ENCODE data around the gene NIPBL.
"Not testable (repeated sequence)": the region's sequence is repeated elsewhere in the genome, so short reads cannot be mapped to it uniquely, and the experiment has no call there.

NIPBL gene

GRCh38 chr5:36879274-36880033 is 2.9 kb downstream of the NIPBL start:
- DNase-seq: no peak

- DNase-seq: no peak
These were observed 4.2 kb downstream of the NIPBL start for GRCh38 chr5:36880761-36881160.

DNA sequence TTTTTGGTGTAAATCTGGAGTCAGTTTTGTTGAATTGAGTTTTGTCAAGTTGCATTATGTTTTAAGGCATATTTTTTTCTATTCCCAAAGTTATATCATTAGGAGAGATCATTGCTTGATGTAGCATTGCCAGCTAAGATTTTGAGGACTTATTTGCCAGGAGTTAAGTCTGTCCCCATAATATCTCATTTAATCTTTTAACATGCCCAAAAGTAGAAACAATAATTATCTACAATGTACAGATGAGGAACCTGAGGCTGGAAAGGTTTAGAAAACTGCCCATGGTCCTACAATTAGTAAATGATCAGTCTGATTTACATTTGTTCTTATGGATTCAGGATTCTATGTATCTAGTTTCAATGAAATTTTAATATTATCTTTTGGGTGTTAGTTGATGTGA is 4.7 kb downstream of the NIPBL start:
- DNase-seq: no peak

DNA sequence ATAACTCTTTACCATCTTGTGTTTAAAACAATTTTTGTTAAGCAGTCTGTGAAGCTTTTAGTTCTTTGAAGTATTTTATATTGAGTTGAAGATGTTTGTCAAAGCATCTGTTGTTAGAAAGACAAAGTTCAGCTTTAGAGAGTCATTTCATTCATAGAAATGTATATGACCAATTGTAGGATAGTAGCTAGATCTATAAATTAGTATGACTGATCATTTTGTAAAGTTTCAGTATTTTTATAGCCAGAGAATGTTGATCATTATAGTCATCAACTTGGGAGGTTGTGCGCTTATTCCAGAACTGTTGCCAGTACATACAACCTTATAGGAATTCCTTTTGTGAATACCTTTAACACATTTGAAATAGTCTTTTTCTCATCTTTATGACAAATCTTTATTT is 5.2 kb downstream of the NIPBL start:
- DNase-seq: no peak

DNA sequence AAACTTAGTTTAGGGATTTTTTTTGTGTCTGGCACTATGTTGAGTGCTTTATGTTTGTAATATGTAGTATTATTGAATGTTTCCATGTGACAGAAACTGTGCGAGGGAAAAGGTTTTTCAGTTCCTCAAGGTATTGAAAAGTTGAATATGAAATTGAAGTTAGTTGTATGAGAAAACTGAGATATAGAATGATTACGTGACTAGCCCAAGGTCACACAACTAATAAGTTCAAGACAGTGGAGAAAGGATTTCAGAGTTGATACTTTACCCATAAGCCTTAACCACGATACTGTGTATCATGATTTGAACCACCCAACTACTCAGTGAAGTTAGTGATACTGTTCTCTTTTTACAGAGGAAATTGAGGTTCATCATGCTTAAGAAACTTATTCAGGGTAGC is 5.7 kb downstream of the NIPBL start:
- no peak for DNase-seq

DNA sequence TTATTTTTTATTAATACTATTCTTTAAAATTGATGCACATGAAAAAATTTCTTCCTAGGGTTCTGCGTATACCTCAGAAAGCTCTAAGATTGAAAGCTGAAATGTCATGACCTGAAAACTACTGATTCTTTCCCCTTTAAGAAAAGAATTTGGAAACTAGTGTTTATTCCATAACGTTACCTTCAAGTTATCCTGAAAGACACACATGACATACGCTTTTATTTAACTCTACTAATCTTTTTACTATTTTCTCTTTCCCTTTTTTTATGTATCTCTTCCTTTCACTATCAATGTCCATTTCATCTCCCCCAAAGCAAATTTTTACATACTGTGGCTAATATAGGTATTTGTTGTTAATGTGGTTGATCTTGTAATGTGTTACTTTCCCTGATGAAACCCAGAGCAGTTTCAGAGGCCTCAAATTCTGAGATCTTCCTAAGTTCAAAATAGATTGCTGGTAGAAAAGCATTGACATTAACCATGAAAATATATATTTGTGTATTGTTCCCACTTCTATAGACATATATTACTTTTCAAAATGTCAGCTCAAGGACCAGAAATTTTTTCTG is 7.4 kb downstream of the NIPBL start:
- DNase-seq: no peak

- no peak for DNase-seq
These were observed 8.6 kb downstream of the NIPBL start for GRCh38 chr5:36885149-36885548.

GRCh38 chr5:36885566-36886485 is 9.3 kb downstream of the NIPBL start:
- DNase-seq: no peak

DNA sequence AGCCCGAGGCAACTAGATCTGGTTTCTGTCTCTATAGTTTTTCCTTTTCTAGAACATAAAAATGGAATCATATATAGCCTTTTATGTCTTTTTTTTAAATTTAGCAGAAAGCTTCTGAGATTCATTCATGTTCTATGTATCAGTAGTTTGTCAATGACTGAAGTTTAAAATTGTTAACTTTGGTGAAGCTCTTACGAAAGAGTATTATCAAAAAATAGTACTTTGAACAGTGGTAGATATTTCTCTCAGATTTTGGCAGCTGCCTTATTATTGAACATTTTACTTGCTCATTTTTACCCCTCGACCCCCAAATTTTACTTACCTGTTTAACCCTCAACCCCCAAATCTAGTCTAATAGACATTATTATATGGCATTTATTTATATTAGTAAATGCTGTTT is 10.2 kb downstream of the NIPBL start:
- DNase-seq: no peak

GRCh38 chr5:36887532-36887931 is 11.0 kb downstream of the NIPBL start:
- DNase-seq: no peak

DNA sequence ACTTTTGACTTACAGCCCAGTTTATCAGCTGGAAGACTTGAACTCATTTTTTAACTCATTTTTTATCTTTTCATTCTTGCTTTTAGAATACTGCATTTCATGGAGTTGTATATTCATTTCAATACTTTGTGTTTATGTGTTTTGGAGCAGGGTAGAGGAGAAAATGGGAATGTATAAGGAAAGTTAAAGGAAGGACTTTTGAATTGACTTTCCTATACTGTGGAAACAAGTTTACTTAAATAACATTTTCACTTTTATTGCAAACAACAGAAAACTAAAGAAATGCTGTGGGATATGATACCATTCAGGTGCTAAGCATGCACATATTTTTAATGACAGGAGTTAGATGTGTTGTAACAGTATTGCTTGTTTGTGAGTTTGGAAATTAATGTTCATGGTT is 11.7 kb downstream of the NIPBL start:
- DNase-seq: no peak

DNA sequence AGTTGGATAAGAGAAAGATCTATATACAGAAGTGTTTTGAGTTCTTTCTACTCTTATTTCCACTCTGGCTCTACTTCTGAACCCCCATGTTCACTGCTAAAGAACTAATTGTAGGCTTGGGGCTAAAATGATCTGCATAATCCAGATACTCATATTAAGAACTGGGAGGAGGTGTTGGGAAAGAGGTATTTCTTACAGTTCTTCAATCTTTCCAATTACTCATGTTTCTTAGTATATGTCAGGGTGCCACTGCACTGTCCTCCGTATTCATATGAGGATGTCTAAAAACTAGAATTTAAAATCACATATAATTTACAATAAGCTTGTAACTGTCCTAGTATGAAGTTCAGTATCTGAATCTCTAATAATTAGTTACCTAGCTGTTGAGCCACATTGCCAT is 12.7 kb downstream of the NIPBL start:
- DNase-seq: no peak

GRCh38 chr5:36891266-36891665 is 14.7 kb downstream of the NIPBL start:
- DNase-seq: no peak

DNA sequence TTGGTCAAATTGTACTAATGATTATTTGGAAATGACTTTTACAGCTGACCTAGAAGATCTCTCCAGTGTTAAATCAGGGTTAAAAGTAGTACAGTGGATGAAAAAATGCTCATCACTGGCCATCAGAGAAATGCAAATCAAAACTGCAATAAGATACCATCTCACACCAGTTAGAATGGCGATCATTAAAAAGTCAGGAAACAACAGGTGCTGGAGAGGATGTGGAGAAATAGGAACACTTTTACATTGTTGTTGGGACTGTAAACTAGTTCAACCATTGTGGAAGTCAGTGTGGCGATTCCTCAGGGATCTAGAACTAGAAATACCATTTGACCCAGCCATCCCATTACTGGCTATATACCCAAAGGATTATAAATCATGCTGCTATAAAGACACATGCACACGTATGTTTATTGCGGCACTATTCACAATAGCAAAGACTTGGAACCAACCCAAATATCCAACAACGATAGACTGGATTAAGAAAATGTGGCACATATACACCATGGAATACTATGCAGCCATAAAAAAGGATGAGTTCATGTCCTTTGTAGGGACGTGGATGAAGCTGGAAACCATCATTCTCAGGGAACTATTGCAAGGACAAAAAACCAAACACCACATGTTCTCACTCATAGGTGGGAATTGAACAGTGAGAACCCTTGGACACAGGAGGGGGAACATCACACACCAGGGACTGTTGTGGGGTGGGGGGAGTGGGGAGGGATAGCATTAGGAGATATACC is 15.7 kb downstream of the NIPBL start:
- DNase-seq: not testable (repeated sequence)

GRCh38 chr5:36894954-36895353 is 18.4 kb downstream of the NIPBL start:
- no peak for DNase-seq

- no peak for DNase-seq
These were observed 19.9 kb downstream of the NIPBL start for GRCh38 chr5:36896476-36896875.

DNA sequence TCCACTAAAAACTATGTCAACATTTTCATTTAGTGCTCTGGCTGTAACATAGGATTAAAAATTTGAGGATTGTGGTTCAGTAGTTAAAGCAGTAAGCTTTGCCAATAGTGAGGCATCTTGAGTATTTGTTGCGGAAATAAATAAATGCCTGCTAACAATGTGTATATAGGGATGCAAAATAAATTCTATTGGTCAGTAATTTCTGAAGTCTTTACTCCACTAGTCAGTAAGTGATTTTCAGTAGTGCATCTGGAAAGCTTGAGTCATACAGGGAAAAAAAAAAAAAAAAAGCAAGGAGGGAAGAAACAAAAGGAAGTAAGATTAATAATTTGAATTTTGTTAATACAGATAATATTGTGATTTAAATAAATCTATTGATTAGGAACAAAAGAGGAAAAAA is 21.0 kb downstream of the NIPBL start:
- no peak for DNase-seq

DNA sequence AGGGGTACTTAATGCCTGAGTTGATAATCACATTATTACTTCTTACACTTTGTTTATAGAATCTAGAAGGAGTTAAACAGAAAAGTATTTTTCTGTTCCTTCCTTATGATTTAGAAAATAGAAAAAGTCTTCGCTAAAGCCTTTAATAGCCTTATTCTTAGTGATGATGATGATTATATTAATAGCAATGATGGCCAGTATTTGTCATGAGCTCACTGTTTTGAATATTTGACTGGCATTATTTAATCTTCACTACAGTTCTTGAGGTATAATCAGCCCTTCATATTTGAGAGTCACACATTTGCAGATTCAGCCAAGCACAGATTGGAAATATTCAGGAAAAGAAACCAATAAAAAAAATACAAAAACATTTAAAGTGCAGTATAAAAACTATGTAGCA is 23.3 kb downstream of the NIPBL start:
- no peak for DNase-seq

- no peak for DNase-seq
These were observed 23.7 kb downstream of the NIPBL start for GRCh38 chr5:36900283-36900682.

GRCh38 chr5:36901077-36901476 is 24.5 kb downstream of the NIPBL start:
- DNase-seq: not testable (repeated sequence)

- DNase-seq: no peak
These were observed 25.3 kb downstream of the NIPBL start for GRCh38 chr5:36901856-36902255.

DNA sequence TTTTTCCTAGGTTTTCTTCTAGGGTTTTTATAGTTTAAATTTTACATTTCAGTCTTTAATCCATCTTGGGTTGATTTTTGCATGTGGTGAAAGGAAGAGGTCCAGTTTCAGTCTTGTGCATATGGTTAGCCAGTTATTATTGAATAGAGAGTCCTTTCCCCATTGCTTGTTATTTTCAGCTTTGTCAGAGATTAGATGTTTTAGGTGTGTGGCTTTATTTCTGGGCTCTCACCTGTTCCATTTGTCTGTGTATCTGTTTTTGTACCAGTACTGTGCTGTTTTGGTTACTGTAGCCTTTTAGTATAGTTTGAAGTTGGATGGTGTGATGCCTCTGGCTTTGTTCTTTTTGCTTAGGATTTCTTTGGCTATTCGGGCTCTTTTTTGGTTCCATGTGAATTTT is 25.8 kb downstream of the NIPBL start:
- DNase-seq: no peak

- DNase-seq: no peak
These were observed 28.1 kb downstream of the NIPBL start for GRCh38 chr5:36904677-36905076.

Measured in stimulated activated CD4-positive, alpha-beta T cell treated with anti-CD3 and anti-CD28 coated beads, Interleukin-4, amount 100 ng/mL, for 1 hour (primary cell).